ENCODE data around the gene SALL4. TPM values are rescaled to one million over a fixed set of nuclear protein-coding genes. Genes with fewer than 3 reads are reported as not detected.

SALL4 gene
- total and polyA plus RNA-seq, 3 donors from 2014 or later: 8.4 to 27.8 (median 23.5) TPM

GRCh38 chr20:51800060-51800871 lies 2.1 kb downstream of the SALL4 start:
- peak; percentile 87 for DNase-seq
- 2 to 3% methylated on average over 23 to 33 of the region's 44 CpGs for WGBS, 2 donors
- Histone ChIP-seq H3K9me3 (no peaks in the 10 kb centered on the region), H3K4me3 (peak overlapping the region; percentile 43 to 72), H3K36me3 (ENCODE audit: low read depth, missing control alignments) (no peaks in the 10 kb centered on the region), H3K27me3 (no peaks in the 10 kb centered on the region), H3K27ac (peak overlapping the region in 1 of 2 donors; percentile 27), H3K4me1 (peaks cover 9% of the 10 kb centered on the region)
- intact Hi-C loops (cut with DNase I; ENCODE audit: low total_unique reads): no loop called here
- peak; percentile 66 to 78 (median 66) for TF ChIP-seq CTCF (IDR thresholded peaks at IDR 0.05)
- no peak for TF ChIP-seq POLR2A (IDR thresholded peaks at IDR 0.05)

GRCh38 chr20:51799401-51799860 lies 2.9 kb downstream of the SALL4 start:
- Histone ChIP-seq H3K4me1 (peaks cover 15% of the 10 kb centered on the region), H3K36me3 (ENCODE audit: low read depth, missing control alignments) (no peaks in the 10 kb centered on the region), H3K9me3 (no peaks in the 10 kb centered on the region), H3K27me3 (no peaks in the 10 kb centered on the region), H3K4me3 (no peak overlapping the region), H3K27ac (no peak overlapping the region)
- no peak for DNase-seq
- intact Hi-C loops (cut with DNase I; ENCODE audit: low total_unique reads): no loop called here
- 23 to 24% methylated on average over 10 of the region's 10 CpGs for WGBS, 2 donors
- TF ChIP-seq POLR2A (IDR thresholded peaks at IDR 0.05): no peak
- no peak for TF ChIP-seq CTCF (IDR thresholded peaks at IDR 0.05)

GRCh38 chr20:51797357-51798025 lies 4.8 kb downstream of the SALL4 start:
- no peaks in the 10 kb centered on the region for H3K9me3 ChIP-seq
- 50 to 54% methylated on average over 3 of the region's 3 CpGs for WGBS, 2 donors
- DNase-seq: no peak
- peaks cover 15% of the 10 kb centered on the region for H3K4me1 ChIP-seq
- TF ChIP-seq POLR2A (IDR thresholded peaks at IDR 0.05) (no peak), CTCF (IDR thresholded peaks at IDR 0.05) (no peak)
- H3K4me3 ChIP-seq: no peak overlapping the region
- intact Hi-C loops (cut with DNase I; ENCODE audit: low total_unique reads): no loop called here
- no peak overlapping the region for H3K27ac ChIP-seq
- no peaks in the 10 kb centered on the region for H3K36me3 ChIP-seq (ENCODE audit: low read depth, missing control alignments)
- no peaks in the 10 kb centered on the region for H3K27me3 ChIP-seq

GRCh38 chr20:51796340-51796739 lies 6.0 kb downstream of the SALL4 start:
- intact Hi-C loops (cut with DNase I; ENCODE audit: low total_unique reads): no loop called here
- no peaks in the 10 kb centered on the region for H3K27me3 ChIP-seq
- no peaks in the 10 kb centered on the region for H3K9me3 ChIP-seq

More at GRCh38 chr20:51796340-51796739, 6.0 kb downstream of the SALL4 start:
- no peak for DNase-seq
- Histone ChIP-seq H3K4me3 (no peak overlapping the region), H3K4me1 (peaks cover 10% of the 10 kb centered on the region), H3K36me3 (ENCODE audit: low read depth, missing control alignments) (no peaks in the 10 kb centered on the region), H3K27ac (no peak overlapping the region)
- 70 to 85% methylated on average over 3 of the region's 3 CpGs for WGBS, 2 donors
- TF ChIP-seq POLR2A (IDR thresholded peaks at IDR 0.05) (no peak), CTCF (IDR thresholded peaks at IDR 0.05) (no peak)
